Measurements from ENCODE around the gene MYO7B. TPM values are rescaled to one million over a fixed set of nuclear protein-coding genes. Genes with fewer than 3 reads are reported as not detected.
"Not testable (repeated sequence)": the region's sequence is repeated elsewhere in the genome, so short reads cannot be mapped to it uniquely, and the experiment has no call there.

MYO7B gene
- total RNA-seq, 1 donor from 2014 or later: 0.02 TPM

DNA sequence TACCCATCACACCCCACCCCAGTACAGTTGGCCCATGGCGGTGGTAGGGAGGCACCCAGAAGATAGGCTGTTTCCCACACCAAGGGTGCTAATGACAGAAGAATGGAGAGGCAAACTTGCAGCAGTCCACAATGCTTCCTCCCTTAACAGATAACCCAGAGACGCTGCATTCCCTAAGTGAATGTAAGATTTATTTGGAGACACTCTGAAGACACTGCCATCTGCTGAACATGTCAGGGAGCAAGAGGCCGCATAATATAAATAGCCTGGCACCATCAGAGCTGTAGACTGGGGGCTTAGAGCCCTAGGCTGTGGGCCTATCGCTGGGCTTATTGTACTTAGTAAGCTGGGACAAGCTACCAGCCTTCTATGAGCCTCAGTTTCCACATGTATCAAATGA is 7.0 kb upstream of the MYO7B start:
- Mint-ChIP-seq H3K4me1 (ENCODE audit: low read depth) (peaks cover 25% of the 10 kb centered on the region), H3K27me3 (ENCODE audit: low read depth) (no peaks in the 10 kb centered on the region), H3K4me3 (ENCODE audit: unreplicated experiment) (no peak overlapping the region), H3K27ac (ENCODE audit: unreplicated experiment) (no peak overlapping the region), H3K36me3 (ENCODE audit: low read depth) (no peaks in the 10 kb centered on the region), H3K9me3 (ENCODE audit: low read depth) (peaks cover 5% of the 10 kb centered on the region)
- no peak for DNase-seq (ENCODE audit: low spot score)
- TF ChIP-seq, protein P1, sequence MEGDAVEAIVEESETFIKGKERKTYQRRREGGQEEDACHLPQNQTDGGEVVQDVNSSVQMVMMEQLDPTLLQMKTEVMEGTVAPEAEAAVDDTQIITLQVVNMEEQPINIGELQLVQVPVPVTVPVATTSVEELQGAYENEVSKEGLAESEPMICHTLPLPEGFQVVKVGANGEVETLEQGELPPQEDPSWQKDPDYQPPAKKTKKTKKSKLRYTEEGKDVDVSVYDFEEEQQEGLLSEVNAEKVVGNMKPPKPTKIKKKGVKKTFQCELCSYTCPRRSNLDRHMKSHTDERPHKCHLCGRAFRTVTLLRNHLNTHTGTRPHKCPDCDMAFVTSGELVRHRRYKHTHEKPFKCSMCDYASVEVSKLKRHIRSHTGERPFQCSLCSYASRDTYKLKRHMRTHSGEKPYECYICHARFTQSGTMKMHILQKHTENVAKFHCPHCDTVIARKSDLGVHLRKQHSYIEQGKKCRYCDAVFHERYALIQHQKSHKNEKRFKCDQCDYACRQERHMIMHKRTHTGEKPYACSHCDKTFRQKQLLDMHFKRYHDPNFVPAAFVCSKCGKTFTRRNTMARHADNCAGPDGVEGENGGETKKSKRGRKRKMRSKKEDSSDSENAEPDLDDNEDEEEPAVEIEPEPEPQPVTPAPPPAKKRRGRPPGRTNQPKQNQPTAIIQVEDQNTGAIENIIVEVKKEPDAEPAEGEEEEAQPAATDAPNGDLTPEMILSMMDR (IDR thresholded peaks at IDR 0.05): no peak

DNA sequence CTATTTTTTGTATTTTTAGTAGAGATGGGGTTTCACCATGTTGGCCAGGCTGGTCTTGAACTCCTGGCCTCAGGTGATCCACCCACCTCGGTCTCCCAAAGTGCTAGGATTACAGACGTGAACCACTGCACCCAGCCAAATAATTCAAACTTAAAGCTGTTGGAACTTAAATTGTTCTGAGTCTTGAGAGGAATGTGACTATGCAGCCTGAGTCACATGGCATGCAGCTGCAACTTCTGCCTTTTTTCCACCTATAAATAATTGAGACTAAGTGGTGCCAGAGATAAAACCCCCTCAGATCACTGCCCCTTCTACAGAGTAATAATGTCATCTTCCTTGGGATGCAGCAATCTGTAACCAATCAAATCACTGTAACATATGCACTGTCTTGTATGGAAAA is 6.1 kb upstream of the MYO7B start:
- not testable (repeated sequence) for DNase-seq (ENCODE audit: low spot score); H3K27ac Mint-ChIP-seq (ENCODE audit: unreplicated experiment); H3K4me3 Mint-ChIP-seq (ENCODE audit: unreplicated experiment); H3K9me3 Mint-ChIP-seq (ENCODE audit: low read depth); H3K36me3 Mint-ChIP-seq (ENCODE audit: low read depth); H3K27me3 Mint-ChIP-seq (ENCODE audit: low read depth)
- H3K4me1 Mint-ChIP-seq (ENCODE audit: low read depth): peaks cover 18% of the 10 kb centered on the region

- TF ChIP-seq, protein P1 (IDR thresholded peaks at IDR 0.05): no peak
- no peak overlapping the region for H3K4me3 Mint-ChIP-seq (ENCODE audit: unreplicated experiment)
- peaks cover 9% of the 10 kb centered on the region for H3K4me1 Mint-ChIP-seq (ENCODE audit: low read depth)
- no peaks in the 10 kb centered on the region for H3K36me3 Mint-ChIP-seq (ENCODE audit: low read depth)
- peaks cover 5% of the 10 kb centered on the region for H3K9me3 Mint-ChIP-seq (ENCODE audit: low read depth)
- H3K27ac Mint-ChIP-seq (ENCODE audit: unreplicated experiment): no peak overlapping the region
- H3K27me3 Mint-ChIP-seq (ENCODE audit: low read depth): peaks cover 7% of the 10 kb centered on the region
- DNase-seq (ENCODE audit: low spot score): no peak
Measured at GRCh38 chr2:127530245-127531140, 5.0 kb upstream of the MYO7B start.

- peaks cover 7% of the 10 kb centered on the region for H3K27me3 Mint-ChIP-seq (ENCODE audit: low read depth)
- no peaks in the 10 kb centered on the region for H3K36me3 Mint-ChIP-seq (ENCODE audit: low read depth)
- peaks cover 8% of the 10 kb centered on the region for H3K4me1 Mint-ChIP-seq (ENCODE audit: low read depth)
- TF ChIP-seq, protein P1 (IDR thresholded peaks at IDR 0.05): no peak
- DNase-seq (ENCODE audit: low spot score): no peak
- peaks cover 5% of the 10 kb centered on the region for H3K9me3 Mint-ChIP-seq (ENCODE audit: low read depth)
- H3K4me3 Mint-ChIP-seq (ENCODE audit: unreplicated experiment): no peak overlapping the region
- no peak overlapping the region for H3K27ac Mint-ChIP-seq (ENCODE audit: unreplicated experiment)
Measured at GRCh38 chr2:127531221-127531648, 4.2 kb upstream of the MYO7B start.

DNA sequence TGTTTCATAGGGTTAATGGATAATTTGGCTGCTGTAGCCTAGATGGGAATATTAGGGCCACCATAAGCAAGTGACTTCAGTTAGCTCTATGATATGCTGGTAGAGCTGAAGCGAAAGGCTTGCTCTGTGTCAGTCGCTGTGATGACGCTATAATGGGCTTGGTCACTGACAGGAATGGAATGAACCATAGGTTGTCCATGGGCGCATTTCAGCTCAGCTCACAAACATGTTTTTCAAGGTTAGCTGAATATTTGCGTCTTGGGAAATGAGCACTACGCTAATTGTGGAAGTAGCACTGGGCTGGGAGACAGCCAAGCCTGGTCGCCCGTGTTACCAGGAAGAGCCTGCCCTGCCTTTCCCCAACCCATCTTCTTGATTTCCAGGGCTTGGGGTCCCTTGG is 3.2 kb upstream of the MYO7B start:
- TF ChIP-seq, protein P1 (IDR thresholded peaks at IDR 0.05): no peak
- peaks cover 5% of the 10 kb centered on the region for H3K9me3 Mint-ChIP-seq (ENCODE audit: low read depth)
- H3K4me3 Mint-ChIP-seq (ENCODE audit: unreplicated experiment): no peak overlapping the region
- no peak for DNase-seq (ENCODE audit: low spot score)
- H3K4me1 Mint-ChIP-seq (ENCODE audit: low read depth): peaks cover 2% of the 10 kb centered on the region
- peaks cover 9% of the 10 kb centered on the region for H3K27me3 Mint-ChIP-seq (ENCODE audit: low read depth)
- H3K27ac Mint-ChIP-seq (ENCODE audit: unreplicated experiment): no peak overlapping the region
- no peaks in the 10 kb centered on the region for H3K36me3 Mint-ChIP-seq (ENCODE audit: low read depth)

GRCh38 chr2:127535918-127536317 is 435 bp downstream of the MYO7B start:
- no peak for DNase-seq (ENCODE audit: low spot score)
- H3K27me3 Mint-ChIP-seq (ENCODE audit: low read depth): peaks cover 16% of the 10 kb centered on the region
- H3K36me3 Mint-ChIP-seq (ENCODE audit: low read depth): no peaks in the 10 kb centered on the region
- H3K27ac Mint-ChIP-seq (ENCODE audit: unreplicated experiment): no peak overlapping the region
- TF ChIP-seq, protein P1 (IDR thresholded peaks at IDR 0.05): no peak
- H3K4me1 Mint-ChIP-seq (ENCODE audit: low read depth): no peaks in the 10 kb centered on the region
- H3K4me3 Mint-ChIP-seq (ENCODE audit: unreplicated experiment): no peak overlapping the region
- no peaks in the 10 kb centered on the region for H3K9me3 Mint-ChIP-seq (ENCODE audit: low read depth)

Measured in chondrocyte (in vitro differentiated cells).